GM21786 (cell line): ENCODE data around the gene HS2ST1.
A peak's percentile ranks its signal among the peaks of the same experiment; 100 is the strongest.
"Not testable (repeated sequence)": the region's sequence is repeated elsewhere in the genome, so short reads cannot be mapped to it uniquely, and the experiment has no call there.

ENCODE experiments used
- ATAC-seq: cut with Tn5 transposase; IDR thresholded peaks from one replicate; pipeline ENCODE4 v1.9.1; 2021; ENCODE audit not compliant: unreplicated experiment

The HS2ST1 gene

GRCh38 chr1:87056974-87057373 lies 142.5 kb downstream of the HS2ST1 start:
- no peak for ATAC-seq

- ATAC-seq: no peak
Measured at GRCh38 chr1:87058343-87058649, 143.9 kb downstream of the HS2ST1 start.

- ATAC-seq: peak; percentile 38
Measured at GRCh38 chr1:87061742-87062156, 147.3 kb downstream of the HS2ST1 start.

GRCh38 chr1:87062687-87063086 lies 148.3 kb downstream of the HS2ST1 start:
- ATAC-seq: no peak

- ATAC-seq: no peak
Measured at GRCh38 chr1:87064309-87064708, 149.9 kb downstream of the HS2ST1 start.

GRCh38 chr1:87064986-87065385 lies 150.6 kb downstream of the HS2ST1 start:
- no peak for ATAC-seq

GRCh38 chr1:87066708-87067107 lies 152.3 kb downstream of the HS2ST1 start:
- not testable (repeated sequence) for ATAC-seq

GRCh38 chr1:87072411-87072810 lies 158.0 kb downstream of the HS2ST1 start:
- no peak for ATAC-seq

- ATAC-seq: no peak
Measured at GRCh38 chr1:87072904-87073303, 158.5 kb downstream of the HS2ST1 start.

- ATAC-seq: no peak
Measured at GRCh38 chr1:87074001-87074795, 159.8 kb downstream of the HS2ST1 start.

- ATAC-seq: no peak
Measured at GRCh38 chr1:87077959-87078639, 163.7 kb downstream of the HS2ST1 start.

GRCh38 chr1:87084244-87084836 lies 169.9 kb downstream of the HS2ST1 start:
- ATAC-seq: no peak

- no peak for ATAC-seq
Measured at GRCh38 chr1:87086120-87086519, 171.7 kb downstream of the HS2ST1 start.

GRCh38 chr1:87089070-87089736 lies 174.8 kb downstream of the HS2ST1 start:
- peak; percentile 64 for ATAC-seq

GRCh38 chr1:87089823-87090222 lies 175.4 kb downstream of the HS2ST1 start:
- no peak for ATAC-seq

- ATAC-seq: no peak
Measured at GRCh38 chr1:87091425-87091824, 177.0 kb downstream of the HS2ST1 start.

GRCh38 chr1:87092846-87093245 lies 178.4 kb downstream of the HS2ST1 start:
- no peak for ATAC-seq

- no peak for ATAC-seq
Measured at GRCh38 chr1:87093286-87093685, 178.9 kb downstream of the HS2ST1 start.

GRCh38 chr1:87094238-87094637 lies 179.8 kb downstream of the HS2ST1 start:
- ATAC-seq: no peak

- ATAC-seq: no peak
Measured at GRCh38 chr1:87100271-87100670, 185.8 kb downstream of the HS2ST1 start.

- no peak for ATAC-seq
Measured at GRCh38 chr1:87103074-87103473, 188.6 kb downstream of the HS2ST1 start.

- ATAC-seq: no peak
Measured at GRCh38 chr1:87104140-87104539, 189.7 kb downstream of the HS2ST1 start.
